Measurements from ENCODE around the gene ARHGAP36. TPM values are rescaled to one million over a fixed set of nuclear protein-coding genes. Genes with fewer than 3 reads are reported as not detected.

The ARHGAP36 gene
- total and polyA plus RNA-seq, 2 of the 8 experiments (the other 6 are each of a cell fraction or from before 2014, with no cell fraction given) = 0.32 to 0.38 TPM

DNA sequence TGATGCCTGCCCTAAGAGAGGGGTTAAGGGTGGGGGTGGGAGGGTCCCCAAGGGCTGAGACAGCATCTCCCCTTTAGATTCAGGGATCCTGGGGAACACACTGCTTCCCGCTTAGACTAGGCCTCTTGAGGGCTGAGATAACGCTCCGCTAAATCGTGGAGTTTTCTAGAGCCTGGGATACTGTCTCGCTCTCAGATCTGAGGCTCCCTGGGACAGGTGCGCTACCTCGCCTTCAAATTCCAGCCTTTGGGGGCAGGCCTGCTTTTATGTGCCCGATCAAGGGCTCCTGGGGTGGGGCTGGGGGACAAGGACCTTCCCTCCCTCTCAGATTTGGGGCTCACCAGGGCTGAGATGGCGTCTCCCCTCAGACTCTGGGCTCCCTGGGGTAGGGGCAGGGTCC, 440 bp upstream of the ARHGAP36 start (continued):
- TF ChIP-seq, protein P1, sequence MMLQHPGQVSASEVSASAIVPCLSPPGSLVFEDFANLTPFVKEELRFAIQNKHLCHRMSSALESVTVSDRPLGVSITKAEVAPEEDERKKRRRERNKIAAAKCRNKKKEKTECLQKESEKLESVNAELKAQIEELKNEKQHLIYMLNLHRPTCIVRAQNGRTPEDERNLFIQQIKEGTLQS (IDR thresholded peaks at IDR 0.05; ENCODE audit: insufficient read depth, low read depth, low read length) = no peak
- TF ChIP-seq BCL11A (IDR thresholded peaks at IDR 0.05; ENCODE audit: low read depth in 2 of 2, low read length in 2 of 2) (no peak), SIN3A (conservative IDR thresholded peaks at IDR 0.05 in 1 of 2, IDR thresholded peaks at IDR 0.05 in 1 of 2; ENCODE audit: low read depth in 1 of 2, low read length in 2 of 2) (no peak), NRF1 (IDR thresholded peaks at IDR 0.05; ENCODE audit: low read depth, low read length) (no peak)
